ENCODE results near the gene OR6C65. TPM values are rescaled to one million over a fixed set of nuclear protein-coding genes. Genes with fewer than 3 reads are reported as not detected.
"Not testable (repeated sequence)": the region's sequence is repeated elsewhere in the genome, so short reads cannot be mapped to it uniquely, and the experiment has no call there.

Gene OR6C65
- polyA plus RNA-seq, 1 donor (not counting 4 experiments of a cell fraction or from before 2014, with no cell fraction given) = not detected

GRCh38 chr12:55396326-55396725 is 4.0 kb upstream of the OR6C65 start:
- Histone ChIP-seq H3K27me3 (ENCODE audit: control insufficient read depth, extremely low read depth, insufficient read depth, low read length) (no peaks in the 10 kb centered on the region), H3K9ac (ENCODE audit: control insufficient read depth, extremely low read depth, insufficient read depth, low read length) (no peak overlapping the region), H3K27ac (ENCODE audit: control insufficient read depth, insufficient read depth, low read length) (no peak overlapping the region), H4K20me1 (ENCODE audit: control insufficient read depth, extremely low read depth, insufficient read depth, low read length) (no peaks in the 10 kb centered on the region), H2AFZ (ENCODE audit: control insufficient read depth, low read length) (no peak overlapping the region), H3K79me2 (ENCODE audit: control insufficient read depth, insufficient read depth, low read length) (no peaks in the 10 kb centered on the region), H3K9me1 (ENCODE audit: control insufficient read depth, extremely low read depth, insufficient read depth, low read length) (no peaks in the 10 kb centered on the region), H3K4me2 (ENCODE audit: control insufficient read depth, extremely low read depth, insufficient read depth, low read depth, low read length) (no peak overlapping the region), H3K36me3 (ENCODE audit: control insufficient read depth in 2 of 2, extremely low read depth in 1 of 2, insufficient read depth in 2 of 2, low read length in 2 of 2) (no peaks in the 10 kb centered on the region), H3K4me1 (ENCODE audit: control insufficient read depth, extremely low read depth, insufficient read depth, low read length) (no peaks in the 10 kb centered on the region), H3K4me3 (ENCODE audit: control insufficient read depth in 2 of 3, extremely low read depth in 1 of 3, insufficient read depth in 2 of 3, low read depth in 1 of 3, low read length in 3 of 3) (no peak overlapping the region), H3K9me3 (ENCODE audit: control insufficient read depth, low read depth, low read length) (no peaks in the 10 kb centered on the region)
- TF ChIP-seq EZH2 (IDR thresholded peaks at IDR 0.05; ENCODE audit: low read length) (no peak), CTCF (optimal IDR thresholded peaks at IDR 0.05 in 1 of 3, IDR thresholded peaks at IDR 0.05 in 1 of 3, conservative IDR thresholded peaks at IDR 0.05 in 1 of 3; ENCODE audit: extremely low read depth in 1 of 3, insufficient read depth in 2 of 3, low read length in 3 of 3) (no peak)
- no peak for FAIRE-seq
- dilution Hi-C loops (cut with MboI; ENCODE audit: extremely low pct_ligation_motif_present, low sequenced_read_pairs) = no loop called here
- DNase-seq (ENCODE audit: low read depth, low spot score) = no peak

GRCh38 chr12:55407866-55408265 is 7.5 kb downstream of the OR6C65 start:
- Histone ChIP-seq H3K9me3 (ENCODE audit: control insufficient read depth, low read depth, low read length) (no peaks in the 10 kb centered on the region), H3K4me1 (ENCODE audit: control insufficient read depth, extremely low read depth, insufficient read depth, low read length) (no peaks in the 10 kb centered on the region), H3K9ac (ENCODE audit: control insufficient read depth, extremely low read depth, insufficient read depth, low read length) (no peak overlapping the region), H4K20me1 (ENCODE audit: control insufficient read depth, extremely low read depth, insufficient read depth, low read length) (no peaks in the 10 kb centered on the region), H3K36me3 (ENCODE audit: control insufficient read depth in 2 of 2, extremely low read depth in 1 of 2, insufficient read depth in 2 of 2, low read length in 2 of 2) (no peaks in the 10 kb centered on the region), H3K4me3 (ENCODE audit: control insufficient read depth in 2 of 3, extremely low read depth in 1 of 3, insufficient read depth in 2 of 3, low read depth in 1 of 3, low read length in 3 of 3) (no peak overlapping the region), H3K4me2 (ENCODE audit: control insufficient read depth, extremely low read depth, insufficient read depth, low read depth, low read length) (no peak overlapping the region), H3K27ac (ENCODE audit: control insufficient read depth, insufficient read depth, low read length) (no peak overlapping the region), H3K9me1 (ENCODE audit: control insufficient read depth, extremely low read depth, insufficient read depth, low read length) (no peaks in the 10 kb centered on the region), H3K27me3 (ENCODE audit: control insufficient read depth, extremely low read depth, insufficient read depth, low read length) (no peaks in the 10 kb centered on the region), H3K79me2 (ENCODE audit: control insufficient read depth, insufficient read depth, low read length) (no peaks in the 10 kb centered on the region), H2AFZ (ENCODE audit: control insufficient read depth, low read length) (no peak overlapping the region)
- TF ChIP-seq CTCF (optimal IDR thresholded peaks at IDR 0.05 in 1 of 3, IDR thresholded peaks at IDR 0.05 in 1 of 3, conservative IDR thresholded peaks at IDR 0.05 in 1 of 3; ENCODE audit: extremely low read depth in 1 of 3, insufficient read depth in 2 of 3, low read length in 3 of 3) (no peak), EZH2 (IDR thresholded peaks at IDR 0.05; ENCODE audit: low read length) (no peak)
- dilution Hi-C loops (cut with MboI; ENCODE audit: extremely low pct_ligation_motif_present, low sequenced_read_pairs) = no loop called here
- no peak for FAIRE-seq
- no peak for DNase-seq (ENCODE audit: low read depth, low spot score)

GRCh38 chr12:55409133-55409532 is 8.8 kb downstream of the OR6C65 start:
- H3K4me2 ChIP-seq (ENCODE audit: control insufficient read depth, extremely low read depth, insufficient read depth, low read depth, low read length); DNase-seq (ENCODE audit: low read depth, low spot score); H3K9ac ChIP-seq (ENCODE audit: control insufficient read depth, extremely low read depth, insufficient read depth, low read length); H3K27ac ChIP-seq (ENCODE audit: control insufficient read depth, insufficient read depth, low read length); H3K9me3 ChIP-seq (ENCODE audit: control insufficient read depth, low read depth, low read length); H3K27me3 ChIP-seq (ENCODE audit: control insufficient read depth, extremely low read depth, insufficient read depth, low read length); H3K4me1 ChIP-seq (ENCODE audit: control insufficient read depth, extremely low read depth, insufficient read depth, low read length); H4K20me1 ChIP-seq (ENCODE audit: control insufficient read depth, extremely low read depth, insufficient read depth, low read length); H3K9me1 ChIP-seq (ENCODE audit: control insufficient read depth, extremely low read depth, insufficient read depth, low read length); H3K36me3 ChIP-seq (ENCODE audit: control insufficient read depth in 2 of 2, extremely low read depth in 1 of 2, insufficient read depth in 2 of 2, low read length in 2 of 2); H3K4me3 ChIP-seq (ENCODE audit: control insufficient read depth in 2 of 3, extremely low read depth in 1 of 3, insufficient read depth in 2 of 3, low read depth in 1 of 3, low read length in 3 of 3); H2AFZ ChIP-seq (ENCODE audit: control insufficient read depth, low read length); FAIRE-seq; dilution Hi-C loops (cut with MboI; ENCODE audit: extremely low pct_ligation_motif_present, low sequenced_read_pairs); H3K79me2 ChIP-seq (ENCODE audit: control insufficient read depth, insufficient read depth, low read length): not testable (repeated sequence)

- H3K4me3 ChIP-seq (ENCODE audit: control insufficient read depth in 2 of 3, extremely low read depth in 1 of 3, insufficient read depth in 2 of 3, low read depth in 1 of 3, low read length in 3 of 3); H2AFZ ChIP-seq (ENCODE audit: control insufficient read depth, low read length); DNase-seq (ENCODE audit: low read depth, low spot score); H3K4me1 ChIP-seq (ENCODE audit: control insufficient read depth, extremely low read depth, insufficient read depth, low read length); H3K9me1 ChIP-seq (ENCODE audit: control insufficient read depth, extremely low read depth, insufficient read depth, low read length); H3K79me2 ChIP-seq (ENCODE audit: control insufficient read depth, insufficient read depth, low read length); H3K27me3 ChIP-seq (ENCODE audit: control insufficient read depth, extremely low read depth, insufficient read depth, low read length); FAIRE-seq; H3K9ac ChIP-seq (ENCODE audit: control insufficient read depth, extremely low read depth, insufficient read depth, low read length); H3K27ac ChIP-seq (ENCODE audit: control insufficient read depth, insufficient read depth, low read length); H3K4me2 ChIP-seq (ENCODE audit: control insufficient read depth, extremely low read depth, insufficient read depth, low read depth, low read length); dilution Hi-C loops (cut with MboI; ENCODE audit: extremely low pct_ligation_motif_present, low sequenced_read_pairs); H3K9me3 ChIP-seq (ENCODE audit: control insufficient read depth, low read depth, low read length); H3K36me3 ChIP-seq (ENCODE audit: control insufficient read depth in 2 of 2, extremely low read depth in 1 of 2, insufficient read depth in 2 of 2, low read length in 2 of 2); H4K20me1 ChIP-seq (ENCODE audit: control insufficient read depth, extremely low read depth, insufficient read depth, low read length): not testable (repeated sequence)
Measured at GRCh38 chr12:55412138-55412537, 11.8 kb downstream of the OR6C65 start.
